Epithelial cell of prostate (primary cell): Measurements from ENCODE around the gene UBE3C.

ENCODE experiments used
- DNase-seq: peaks from one replicate; pipeline ENCODE4 v3.0.0-alpha.2; 2011; ENCODE audit warnings: low read depth, low spot score
- H3K27ac ChIP-seq: fragments of 450-650 bp; 2 replicates; pipeline ENCODE4 v1.5.1; 2017; ENCODE audit warnings: mild to moderate bottlenecking

The UBE3C gene

GRCh38 chr7:157312941-157313340 is 174.2 kb downstream of the UBE3C start:
- DNase-seq = no peak
- no peak overlapping the region for H3K27ac ChIP-seq

DNA sequence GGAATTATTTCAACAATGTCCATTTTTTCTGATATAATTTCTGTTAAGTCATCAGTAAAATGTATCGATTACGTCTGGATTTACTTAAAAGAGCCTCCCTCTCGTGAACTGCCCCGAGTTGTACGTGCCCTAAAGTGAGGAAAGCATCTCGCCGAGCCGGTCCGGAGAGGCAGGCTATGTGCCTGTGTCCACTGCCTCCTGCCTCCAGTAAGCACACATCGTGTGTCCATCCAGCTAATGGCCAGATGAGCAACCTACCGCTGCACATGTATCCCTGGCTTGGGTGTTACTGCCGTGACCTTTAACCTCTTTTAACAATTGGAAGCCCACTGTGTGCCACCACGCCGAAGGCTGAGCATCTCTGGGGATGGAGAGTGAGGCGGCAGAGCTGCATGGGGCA is 174.9 kb downstream of the UBE3C start:
- DNase-seq = no peak

GRCh38 chr7:157318015-157318706 is 179.4 kb downstream of the UBE3C start:
- peak; percentile 69 for DNase-seq
- H3K27ac ChIP-seq = peak overlapping the region; percentile 97

More for the DNA sequence above, 174.9 kb downstream of the UBE3C start:
- no peak overlapping the region for H3K27ac ChIP-seq
